ENCODE results near the gene NDRG2. TPM values are rescaled to one million over a fixed set of nuclear protein-coding genes. Genes with fewer than 3 reads are reported as not detected.

The NDRG2 gene
- total and polyA plus RNA-seq, 4 donors: 233 to 827 (median 532) TPM

DNA sequence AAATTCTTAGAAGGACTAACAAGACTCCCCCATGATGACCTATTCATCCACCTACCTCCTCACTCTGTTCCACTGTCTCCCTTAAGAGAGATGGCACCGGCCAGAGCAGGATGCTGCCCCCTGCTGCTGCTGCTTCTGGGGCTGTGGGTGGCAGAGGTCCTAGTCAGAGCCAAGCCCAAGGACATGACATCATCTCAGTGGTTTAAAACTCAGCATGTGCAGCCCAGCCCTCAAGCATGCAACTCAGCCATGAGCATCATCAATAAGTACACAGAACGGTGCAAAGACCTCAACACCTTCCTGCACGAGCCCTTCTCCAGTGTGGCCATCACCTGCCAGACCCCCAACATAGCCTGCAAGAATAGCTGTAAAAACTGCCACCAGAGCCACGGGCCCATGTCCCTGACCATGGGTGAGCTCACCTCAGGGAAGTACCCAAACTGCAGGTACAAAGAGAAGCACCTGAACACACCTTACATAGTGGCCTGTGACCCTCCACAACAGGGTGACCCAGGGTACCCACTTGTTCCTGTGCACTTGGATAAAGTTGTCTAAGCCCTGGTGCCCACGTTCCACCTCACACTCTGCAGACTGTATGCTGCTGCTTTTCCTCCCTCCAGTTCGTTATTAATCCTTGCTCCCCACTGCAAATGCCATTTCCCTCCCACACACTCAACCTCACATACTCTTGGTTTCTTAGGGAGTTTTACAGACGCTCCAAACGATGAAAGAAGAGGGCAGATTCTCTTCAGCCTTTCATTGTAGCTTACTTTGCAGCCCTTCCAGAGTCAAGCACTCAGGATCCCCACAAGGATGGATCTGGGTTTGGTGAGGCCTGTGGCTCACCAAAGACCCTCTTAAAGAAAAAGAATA, 33.2 kb upstream of the NDRG2 start, which contains the start of gene RNASE8:
Gene RNASE8, plus strand, starts transcription at position 20 of the 873 bp plus-strand sequence. Its CDS starts 71 bp downstream, at position 91.
- 76% methylated on average over 8 of the region's 8 CpGs for WGBS (ENCODE audit: insufficient coverage)
- Histone ChIP-seq H3K4me1 (ENCODE audit: control insufficient read depth, insufficient read depth, low read length) (peaks cover 7% of the 10 kb centered on the region), H3K27ac (ENCODE audit: low read depth, low read length) (no peak within 1 kb of the TSS), H3K36me3 (ENCODE audit: control insufficient read depth, insufficient read depth, low read length) (no peaks in the 10 kb centered on the region), H3K9me3 (ENCODE audit: control insufficient read depth, insufficient read depth, low read length) (no peaks in the 10 kb centered on the region), H3K27me3 (ENCODE audit: control insufficient read depth, insufficient read depth, low read length) (no peaks in the 10 kb centered on the region), H3K4me3 (ENCODE audit: low read depth, low read length) (no peak within 1 kb of the TSS)
- DNase-seq (ENCODE audit: low read depth in 4 of 6, low spot score in 6 of 6): no peak

DNA sequence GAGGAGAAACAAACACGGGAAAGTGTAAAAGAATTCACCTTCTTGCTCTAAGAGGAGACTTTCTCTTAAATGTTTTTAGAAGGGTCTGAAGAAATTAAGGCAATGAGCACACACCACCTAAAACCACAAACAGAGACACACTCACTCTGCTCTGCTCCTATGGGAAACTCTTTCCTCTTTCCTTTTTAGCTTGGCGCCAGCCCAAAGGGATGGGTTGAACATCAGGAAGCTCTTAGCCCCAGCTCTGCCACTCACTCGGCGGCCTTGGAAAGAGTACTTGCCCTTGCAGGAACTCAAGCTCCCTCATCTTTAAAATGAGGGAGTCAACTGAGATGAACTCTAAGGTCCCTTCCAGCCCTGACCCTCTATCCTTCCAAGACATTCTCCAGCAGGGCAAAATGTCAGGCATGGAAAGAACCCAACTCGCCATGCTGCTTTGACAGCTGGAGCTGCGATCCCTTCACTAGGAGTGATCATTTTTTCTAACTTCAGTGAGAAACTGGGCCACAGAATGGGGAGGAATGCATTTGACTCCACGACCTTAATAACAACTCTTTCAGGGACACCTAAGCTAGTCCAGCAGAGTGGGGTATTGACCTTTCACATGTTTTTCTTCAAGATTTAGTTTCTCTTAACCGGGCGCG, 31.8 kb upstream of the NDRG2 start:
- no peaks in the 10 kb centered on the region for H3K36me3 ChIP-seq (ENCODE audit: control insufficient read depth, insufficient read depth, low read length)
- 77% methylated on average over 5 of the region's 10 CpGs for WGBS (ENCODE audit: insufficient coverage)
- H3K27me3 ChIP-seq (ENCODE audit: control insufficient read depth, insufficient read depth, low read length): no peaks in the 10 kb centered on the region
- H3K27ac ChIP-seq (ENCODE audit: low read depth, low read length): no peak overlapping the region
- peak in 1 of 6 donors; percentile 36 for DNase-seq (ENCODE audit: low read depth in 4 of 6, low spot score in 6 of 6)
- no peak overlapping the region for H3K4me3 ChIP-seq (ENCODE audit: low read depth, low read length)
- no peaks in the 10 kb centered on the region for H3K9me3 ChIP-seq (ENCODE audit: control insufficient read depth, insufficient read depth, low read length)
- peaks cover 7% of the 10 kb centered on the region for H3K4me1 ChIP-seq (ENCODE audit: control insufficient read depth, insufficient read depth, low read length)

DNA sequence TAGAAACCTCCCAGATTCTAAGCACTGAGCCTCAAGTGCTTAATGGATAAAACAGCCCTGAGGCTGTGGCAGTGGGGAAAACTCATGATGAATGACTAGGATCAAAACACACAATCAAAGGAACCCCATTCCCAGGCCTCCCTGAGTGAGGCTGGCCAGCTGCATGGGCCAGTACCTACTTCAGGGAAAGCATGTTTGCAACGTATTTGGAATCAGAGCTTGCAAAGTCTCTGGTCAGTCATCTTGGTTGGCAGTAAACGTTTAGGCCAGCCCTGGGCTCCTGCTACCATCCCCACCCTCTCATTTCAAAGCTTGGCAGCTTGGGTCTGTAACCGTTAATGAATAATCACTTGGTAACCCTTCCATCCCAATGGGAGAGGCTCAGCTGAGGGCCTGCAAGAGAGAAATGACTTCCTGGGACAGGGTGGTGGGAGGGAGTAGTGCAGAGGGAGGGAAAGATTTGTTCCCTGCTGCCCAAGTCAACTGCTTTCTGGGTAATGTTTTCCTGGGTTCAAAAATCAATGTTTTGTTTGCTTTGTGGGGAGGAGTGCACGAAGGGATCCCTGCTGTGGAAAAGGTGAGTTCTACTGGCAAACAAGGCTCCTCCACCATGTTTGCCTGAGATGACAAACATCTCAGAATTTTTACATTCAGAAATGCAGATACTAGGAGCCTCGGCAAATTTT, 30.7 kb upstream of the NDRG2 start:
- Histone ChIP-seq H3K27me3 (ENCODE audit: control insufficient read depth, insufficient read depth, low read length) (no peaks in the 10 kb centered on the region), H3K4me1 (ENCODE audit: control insufficient read depth, insufficient read depth, low read length) (peaks cover 7% of the 10 kb centered on the region), H3K4me3 (ENCODE audit: low read depth, low read length) (no peak overlapping the region), H3K27ac (ENCODE audit: low read depth, low read length) (no peak overlapping the region), H3K36me3 (ENCODE audit: control insufficient read depth, insufficient read depth, low read length) (no peaks in the 10 kb centered on the region), H3K9me3 (ENCODE audit: control insufficient read depth, insufficient read depth, low read length) (no peaks in the 10 kb centered on the region)
- DNase-seq (ENCODE audit: low read depth in 4 of 6, low spot score in 6 of 6): no peak
- WGBS (ENCODE audit: insufficient coverage): 50% methylated on average over 4 of the region's 5 CpGs

DNA sequence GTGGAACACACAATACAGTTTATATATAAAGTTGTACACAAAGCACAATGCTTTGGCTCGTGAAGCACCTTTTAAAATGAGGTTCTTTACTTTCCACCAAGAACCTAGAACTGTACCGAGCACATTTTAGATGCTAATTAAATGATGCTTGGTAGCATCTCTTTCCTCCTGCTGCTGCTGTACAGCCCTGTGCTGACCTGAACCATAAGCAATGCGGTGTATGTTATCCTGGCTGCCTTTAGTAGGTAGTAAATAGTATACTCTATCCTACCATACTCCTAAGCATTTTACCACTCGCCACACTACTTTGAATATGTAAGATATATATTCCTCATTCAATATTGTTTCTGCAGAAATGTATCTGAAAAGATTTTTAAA, 29.9 kb upstream of the NDRG2 start:
- WGBS (ENCODE audit: insufficient coverage): no CpG with 5 or more reads among the region's 4 CpGs
- Histone ChIP-seq H3K4me3 (ENCODE audit: low read depth, low read length) (no peak overlapping the region), H3K27ac (ENCODE audit: low read depth, low read length) (no peak overlapping the region), H3K4me1 (ENCODE audit: control insufficient read depth, insufficient read depth, low read length) (peaks cover 4% of the 10 kb centered on the region), H3K27me3 (ENCODE audit: control insufficient read depth, insufficient read depth, low read length) (no peaks in the 10 kb centered on the region), H3K9me3 (ENCODE audit: control insufficient read depth, insufficient read depth, low read length) (no peaks in the 10 kb centered on the region), H3K36me3 (ENCODE audit: control insufficient read depth, insufficient read depth, low read length) (no peaks in the 10 kb centered on the region)
- no peak for DNase-seq (ENCODE audit: low read depth in 4 of 6, low spot score in 6 of 6)

DNA sequence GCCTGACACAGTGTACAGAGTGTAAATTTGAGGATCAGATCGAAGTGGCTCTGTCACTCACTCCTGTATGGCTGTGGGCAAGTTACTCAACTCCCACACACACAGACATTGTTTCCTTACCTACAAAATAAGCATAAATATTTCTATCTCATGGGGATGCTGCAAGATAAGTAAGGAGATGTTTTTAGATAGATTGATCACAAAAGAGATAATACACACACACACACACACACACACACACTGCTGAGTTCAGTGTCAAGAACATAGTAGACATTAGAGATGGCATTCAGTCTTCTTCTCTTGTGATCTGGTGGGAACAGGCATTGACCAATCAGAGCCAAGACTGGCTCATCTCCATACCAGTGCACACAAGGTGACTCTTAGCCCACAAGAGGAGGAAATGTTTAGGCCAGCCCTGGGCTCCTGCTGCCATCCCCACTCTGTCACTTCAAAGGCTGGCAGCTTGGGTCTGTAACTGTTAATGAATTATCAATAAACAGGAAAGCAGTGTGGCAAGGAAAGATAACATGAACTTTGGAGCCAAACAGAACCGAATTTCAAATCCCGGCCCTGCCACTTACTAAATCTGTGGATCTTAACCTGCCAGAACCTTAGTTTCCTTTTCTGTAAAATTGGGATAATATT, 29.4 kb upstream of the NDRG2 start:
- Histone ChIP-seq H3K4me1 (ENCODE audit: control insufficient read depth, insufficient read depth, low read length) (peaks cover 4% of the 10 kb centered on the region), H3K27ac (ENCODE audit: low read depth, low read length) (no peak overlapping the region), H3K36me3 (ENCODE audit: control insufficient read depth, insufficient read depth, low read length) (no peaks in the 10 kb centered on the region), H3K27me3 (ENCODE audit: control insufficient read depth, insufficient read depth, low read length) (no peaks in the 10 kb centered on the region), H3K4me3 (ENCODE audit: low read depth, low read length) (no peak overlapping the region), H3K9me3 (ENCODE audit: control insufficient read depth, insufficient read depth, low read length) (no peaks in the 10 kb centered on the region)
- WGBS (ENCODE audit: insufficient coverage): no CpG with 5 or more reads among the region's 3 CpGs
- DNase-seq (ENCODE audit: low read depth in 4 of 6, low spot score in 6 of 6): no peak

DNA sequence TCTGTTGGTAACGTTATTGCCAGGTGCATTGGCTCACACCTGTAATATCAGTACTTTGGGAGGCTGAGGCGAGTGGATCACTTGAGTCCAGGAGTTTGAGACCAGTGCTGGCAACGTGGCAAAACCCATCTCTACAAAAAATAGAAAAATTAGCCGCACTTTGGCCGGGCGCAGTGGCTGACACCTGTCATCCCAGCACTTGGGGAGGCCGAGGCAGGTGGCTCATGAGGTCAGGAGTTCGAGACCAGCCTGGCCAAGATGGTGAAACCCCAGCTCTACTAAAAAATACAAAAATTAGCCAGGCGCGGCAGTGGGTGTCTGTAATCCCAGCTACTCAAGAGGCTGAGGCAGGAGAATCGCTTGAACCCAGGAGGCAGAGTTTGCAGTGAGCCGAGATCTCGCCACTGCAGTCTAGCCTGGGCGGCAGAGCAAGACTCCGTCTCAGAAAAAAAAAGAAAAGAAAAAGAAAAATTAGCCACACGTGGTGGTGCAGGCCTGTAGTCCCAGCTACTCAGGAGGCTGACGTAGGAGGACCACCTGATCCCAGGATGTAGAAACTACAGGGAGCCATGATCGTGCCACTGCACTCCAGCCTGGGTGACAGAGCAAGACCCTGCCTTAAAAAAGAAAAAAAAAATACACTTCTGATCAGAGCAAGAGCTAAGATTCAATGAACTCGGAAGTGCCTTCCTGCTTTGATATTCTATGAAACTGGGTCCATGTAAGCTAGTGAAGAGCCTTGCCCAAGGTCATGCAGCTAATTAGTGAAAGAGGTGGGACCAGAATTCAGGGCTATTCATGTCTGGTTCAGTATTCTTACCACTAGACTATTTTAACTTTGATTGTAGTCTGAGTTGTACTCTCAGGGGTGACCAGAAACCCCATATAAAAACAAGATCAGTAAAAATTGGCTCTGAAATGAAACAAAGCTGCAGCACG, 28.6 kb upstream of the NDRG2 start:
- no peaks in the 10 kb centered on the region for H3K27me3 ChIP-seq (ENCODE audit: control insufficient read depth, insufficient read depth, low read length)
- H3K9me3 ChIP-seq (ENCODE audit: control insufficient read depth, insufficient read depth, low read length): no peaks in the 10 kb centered on the region
- no peak for DNase-seq (ENCODE audit: low read depth in 4 of 6, low spot score in 6 of 6)
- H3K36me3 ChIP-seq (ENCODE audit: control insufficient read depth, insufficient read depth, low read length): no peaks in the 10 kb centered on the region
- no peak overlapping the region for H3K4me3 ChIP-seq (ENCODE audit: low read depth, low read length)
- peaks cover 4% of the 10 kb centered on the region for H3K4me1 ChIP-seq (ENCODE audit: control insufficient read depth, insufficient read depth, low read length)
- H3K27ac ChIP-seq (ENCODE audit: low read depth, low read length): no peak overlapping the region
- WGBS (ENCODE audit: insufficient coverage): 93% methylated on average over 14 of the region's 20 CpGs

DNA sequence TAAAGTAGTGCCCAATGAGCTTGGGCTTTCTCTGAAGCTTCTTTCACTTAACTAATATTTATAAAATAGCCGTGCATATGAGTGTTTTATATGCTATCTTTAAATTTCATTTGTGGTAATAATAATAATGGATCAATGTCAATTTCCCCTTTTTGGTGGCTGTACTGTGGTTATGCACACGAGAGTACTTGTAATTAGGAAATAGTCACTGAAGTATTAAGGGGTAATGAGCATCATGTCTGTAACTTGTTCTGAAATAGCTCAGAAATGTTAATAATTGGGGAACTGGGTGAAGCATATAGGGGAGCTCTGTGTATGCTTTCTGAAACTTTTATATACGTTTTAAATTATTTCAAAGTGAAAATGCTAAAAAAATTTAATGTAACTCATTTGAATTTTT, 25.7 kb upstream of the NDRG2 start:
- no peaks in the 10 kb centered on the region for H3K9me3 ChIP-seq (ENCODE audit: control insufficient read depth, insufficient read depth, low read length)
- H3K4me1 ChIP-seq (ENCODE audit: control insufficient read depth, insufficient read depth, low read length): no peaks in the 10 kb centered on the region
- H3K4me3 ChIP-seq (ENCODE audit: low read depth, low read length): no peak overlapping the region
- no CpG with 5 or more reads among the region's 3 CpGs for WGBS (ENCODE audit: insufficient coverage)
- DNase-seq (ENCODE audit: low read depth in 4 of 6, low spot score in 6 of 6): no peak
- H3K27ac ChIP-seq (ENCODE audit: low read depth, low read length): no peak overlapping the region
- H3K27me3 ChIP-seq (ENCODE audit: control insufficient read depth, insufficient read depth, low read length): no peaks in the 10 kb centered on the region
- no peaks in the 10 kb centered on the region for H3K36me3 ChIP-seq (ENCODE audit: control insufficient read depth, insufficient read depth, low read length)

DNA sequence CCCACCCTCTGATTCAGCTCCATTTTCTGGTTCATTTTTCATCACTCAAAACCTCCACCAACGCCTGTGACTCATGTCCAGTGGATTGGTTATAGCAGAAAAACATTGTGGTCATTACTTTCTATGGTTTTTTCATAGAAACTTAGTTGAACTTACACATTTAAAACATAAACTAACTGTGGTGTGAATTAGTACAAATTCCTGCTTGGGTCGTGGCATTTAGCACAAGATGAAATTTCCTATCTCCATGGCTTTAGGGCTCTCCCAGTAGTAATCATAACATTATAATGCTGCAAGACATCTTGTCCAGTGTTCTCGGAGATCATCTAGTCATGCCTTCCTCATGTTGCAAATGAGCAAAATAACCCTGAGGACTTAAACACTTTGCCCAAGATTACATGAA, 24.4 kb upstream of the NDRG2 start:
- Histone ChIP-seq H3K27me3 (ENCODE audit: control insufficient read depth, insufficient read depth, low read length) (no peaks in the 10 kb centered on the region), H3K4me1 (ENCODE audit: control insufficient read depth, insufficient read depth, low read length) (peaks cover 2% of the 10 kb centered on the region), H3K9me3 (ENCODE audit: control insufficient read depth, insufficient read depth, low read length) (no peaks in the 10 kb centered on the region), H3K27ac (ENCODE audit: low read depth, low read length) (no peak overlapping the region), H3K36me3 (ENCODE audit: control insufficient read depth, insufficient read depth, low read length) (no peaks in the 10 kb centered on the region), H3K4me3 (ENCODE audit: low read depth, low read length) (no peak overlapping the region)
- no peak for DNase-seq (ENCODE audit: low read depth in 4 of 6, low spot score in 6 of 6)
- WGBS (ENCODE audit: insufficient coverage): 100% methylated on average over 2 of the region's 3 CpGs
